Retinal pigment epithelial cell (primary cell): ENCODE measurements around the gene MYO1E.

Experiments
- DNase-seq: peaks from one replicate; pipeline ENCODE4 v3.0.0-alpha.2; 2010; ENCODE audit warnings: low read depth
- H3K4me3 ChIP-seq: 2 replicates; pipeline ENCODE4 v1.5.1; 2011; ENCODE audit warnings: mild to moderate bottlenecking, low read length, control low read depth, moderate library complexity
- CTCF ChIP-seq: conservative IDR thresholded peaks from 2 replicates; pipeline ENCODE4 v1.5.1; 2011; ENCODE audit warnings: low read depth, low read length, control low read depth, inconsistent platforms

Gene MYO1E

DNA sequence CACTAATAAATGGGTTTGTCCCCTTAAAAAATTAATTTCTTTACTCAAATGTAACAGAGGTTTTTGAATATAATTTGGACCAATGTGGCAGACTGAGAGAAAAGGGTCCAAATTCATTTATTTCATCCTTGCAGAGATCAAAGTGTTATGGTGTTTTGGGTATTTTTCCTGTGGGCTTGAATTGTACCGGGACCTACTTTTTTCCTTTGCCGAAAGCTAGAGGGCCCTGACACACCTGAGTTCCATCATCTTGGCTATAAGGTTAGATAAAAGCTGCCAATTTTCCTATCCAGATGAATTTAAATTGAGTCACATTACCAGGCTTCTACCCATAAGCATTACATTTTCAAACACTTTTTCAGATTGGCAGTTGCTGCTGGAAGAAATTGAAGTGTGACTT lies 266.8 kb downstream of the MYO1E start:
- peak overlapping the region; percentile 93 for H3K4me3 ChIP-seq
- peak; percentile 20 for TF ChIP-seq CTCF
- no peak for DNase-seq

GRCh38 chr15:59104912-59105732 lies 267.5 kb downstream of the MYO1E start, which contains the start of gene CCNB2:
TSS of gene CCNB2 (plus strand) at chr15:59105146. CDS start at chr15:59105269, 123 bp downstream.
- peak within 1 kb of the TSS; percentile 93 for H3K4me3 ChIP-seq
- no peak for TF ChIP-seq CTCF
- DNase-seq = peak; percentile 83

DNA sequence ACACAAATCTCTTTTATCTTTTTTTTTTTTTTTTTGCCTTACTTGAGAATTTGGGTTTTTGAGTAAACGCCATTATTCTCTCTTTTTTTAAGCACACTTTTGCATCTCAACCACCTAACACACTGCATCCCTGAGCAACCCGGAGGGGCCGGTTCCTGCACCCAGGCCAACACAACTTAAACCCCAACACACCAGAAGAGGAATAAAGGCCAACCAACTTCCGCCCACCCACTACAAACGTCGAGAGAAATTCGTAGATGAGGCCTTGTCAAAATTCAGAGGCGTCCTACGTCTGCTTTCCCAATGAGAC lies 268.1 kb downstream of the MYO1E start:
- H3K4me3 ChIP-seq = peak overlapping the region; percentile 93
- TF ChIP-seq CTCF = no peak
- DNase-seq = no peak

DNA sequence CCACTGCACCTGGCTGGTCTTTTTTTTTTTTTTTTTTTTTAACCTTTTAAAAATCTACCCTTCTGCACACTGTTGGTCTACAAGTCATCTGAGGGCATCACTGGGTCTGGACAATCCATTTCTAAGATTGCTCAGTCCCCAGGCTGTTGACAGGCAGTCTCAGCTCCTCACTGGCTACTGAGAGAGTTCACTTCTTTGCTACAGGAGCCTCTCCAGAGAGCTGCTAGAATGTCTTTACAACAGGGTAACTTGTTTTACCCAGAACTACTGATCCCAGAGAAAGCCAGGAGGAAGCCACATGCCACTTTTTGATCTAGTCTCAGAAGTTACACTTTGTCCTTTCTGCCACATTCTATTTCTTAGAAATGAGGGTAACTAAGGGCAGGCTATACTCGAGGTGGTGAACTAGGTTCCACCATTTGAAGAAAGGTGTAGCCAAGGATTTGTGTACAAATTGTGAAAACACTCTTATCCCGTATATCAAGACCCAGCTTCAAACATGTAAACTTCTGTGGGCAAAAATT lies 273.4 kb downstream of the MYO1E start:
- TF ChIP-seq CTCF = no peak
- DNase-seq = no peak
- no peak overlapping the region for H3K4me3 ChIP-seq

- no peak for TF ChIP-seq CTCF
- H3K4me3 ChIP-seq = no peak overlapping the region
- DNase-seq = no peak
These were observed 276.2 kb downstream of the MYO1E start for GRCh38 chr15:59096429-59096828.

DNA sequence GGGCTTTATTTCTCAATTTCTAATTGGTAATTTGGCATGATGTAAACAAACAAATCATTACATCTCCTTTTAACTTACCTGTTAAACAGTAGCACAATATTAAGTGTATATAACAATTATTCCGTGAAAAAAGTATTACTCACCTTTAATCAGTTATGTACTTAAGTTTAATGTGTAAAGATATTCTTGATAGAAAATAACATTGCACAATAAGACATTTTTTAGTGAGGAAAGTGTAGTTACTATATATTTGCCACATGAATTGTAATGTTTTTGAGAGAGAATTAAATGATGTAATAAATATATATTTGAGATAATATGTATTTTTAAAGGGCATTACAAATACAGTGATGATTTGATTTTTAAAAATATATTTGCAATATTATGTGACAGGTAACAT lies 278.6 kb downstream of the MYO1E start:
- no peak for DNase-seq
- no peak overlapping the region for H3K4me3 ChIP-seq
- TF ChIP-seq CTCF = no peak

DNA sequence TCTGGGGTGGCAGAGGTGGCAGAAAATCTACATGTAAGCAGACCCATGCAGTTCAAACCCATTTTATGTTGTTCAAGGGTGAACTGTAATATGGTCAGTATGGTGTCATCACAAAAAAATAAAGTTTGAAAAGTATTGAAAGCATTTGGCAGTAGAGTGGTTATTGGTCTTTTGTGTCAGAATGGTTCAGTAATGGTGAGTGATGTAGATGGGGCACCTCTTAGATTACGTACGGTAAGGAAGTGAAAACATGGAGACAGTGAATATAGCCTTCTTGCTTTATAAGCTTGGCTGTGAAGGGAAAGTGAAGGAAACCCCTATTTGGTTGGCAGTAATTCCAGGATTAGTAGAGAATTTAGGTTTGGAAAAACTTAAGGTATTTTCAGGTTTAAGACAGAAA lies 284.9 kb downstream of the MYO1E start:
- no peak for TF ChIP-seq CTCF
- no peak overlapping the region for H3K4me3 ChIP-seq
- no peak for DNase-seq
